ENCODE data around the gene DLEC1. TPM values are rescaled to one million over a fixed set of nuclear protein-coding genes. Genes with fewer than 3 reads are reported as not detected.
"Not testable (repeated sequence)": the region's sequence is repeated elsewhere in the genome, so short reads cannot be mapped to it uniquely, and the experiment has no call there.

The DLEC1 gene
- polyA plus RNA-seq, 4 donors: 0.19 to 1.5 (median 0.85) TPM

GRCh38 chr3:38046027-38046426 is 7.0 kb downstream of the DLEC1 start:
- H3K4me3 ChIP-seq (ENCODE audit: low read depth in 1 of 3, low read length in 3 of 3): no peak overlapping the region
- H3K27me3 ChIP-seq (ENCODE audit: control insufficient read depth in 3 of 3, insufficient read depth in 3 of 3, low read length in 3 of 3): no peaks in the 10 kb centered on the region
- H3K9me3 ChIP-seq (ENCODE audit: control insufficient read depth in 2 of 2, insufficient read depth in 1 of 2, low read depth in 1 of 2, low read length in 1 of 2): peaks cover 0 to 2% of the 10 kb centered on the region in 2 donors
- FAIRE-seq (no peak), DNase-seq (no peak)
- H3K4me1 ChIP-seq (ENCODE audit: control insufficient read depth in 3 of 3, insufficient read depth in 2 of 3, low read depth in 1 of 3, low read length in 2 of 3): no peaks in the 10 kb centered on the region
- H3K27ac ChIP-seq (ENCODE audit: low read depth in 1 of 3, low read length in 2 of 3): no peak overlapping the region
- no peaks in the 10 kb centered on the region for H3K36me3 ChIP-seq (ENCODE audit: control insufficient read depth in 3 of 3, insufficient read depth in 2 of 3, low read depth in 1 of 3, low read length in 3 of 3)
- 74 to 80% (median 78%) methylated on average over 4 of the region's 4 CpGs for WGBS, 3 donors

GRCh38 chr3:38046821-38047220 is 7.8 kb downstream of the DLEC1 start:
- FAIRE-seq (no peak), DNase-seq (no peak)
- Histone ChIP-seq H3K9me3 (ENCODE audit: control insufficient read depth in 2 of 2, insufficient read depth in 1 of 2, low read depth in 1 of 2, low read length in 1 of 2) (peaks cover 0 to 2% of the 10 kb centered on the region in 2 donors), H3K4me3 (ENCODE audit: low read depth in 1 of 3, low read length in 3 of 3) (no peak overlapping the region), H3K27me3 (ENCODE audit: control insufficient read depth in 3 of 3, insufficient read depth in 3 of 3, low read length in 3 of 3) (no peaks in the 10 kb centered on the region), H3K4me1 (ENCODE audit: control insufficient read depth in 3 of 3, insufficient read depth in 2 of 3, low read depth in 1 of 3, low read length in 2 of 3) (no peaks in the 10 kb centered on the region), H3K36me3 (ENCODE audit: control insufficient read depth in 3 of 3, insufficient read depth in 2 of 3, low read depth in 1 of 3, low read length in 3 of 3) (no peaks in the 10 kb centered on the region), H3K27ac (ENCODE audit: low read depth in 1 of 3, low read length in 2 of 3) (no peak overlapping the region)
- WGBS, 3 donors: 92 to 97% (median 93%) methylated on average over 2 of the region's 2 CpGs

DNA sequence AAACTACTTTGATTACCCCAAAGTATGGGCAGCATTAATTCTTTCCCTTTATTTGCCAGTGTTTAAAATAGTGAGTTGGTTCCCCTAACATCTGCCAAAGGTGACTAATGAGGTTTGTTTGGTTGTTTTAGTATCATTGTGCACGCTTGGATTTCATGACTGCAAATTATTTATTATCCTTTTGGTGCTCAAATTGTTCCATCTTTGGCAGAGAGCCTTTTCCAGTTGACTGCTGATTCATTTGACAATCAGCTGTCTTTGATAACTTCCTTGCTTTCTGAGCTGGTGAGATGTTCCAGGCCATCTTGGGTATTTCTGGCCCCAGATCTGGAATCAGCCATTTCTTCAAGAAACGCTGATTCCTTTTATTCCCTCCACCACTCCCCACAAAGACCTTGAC is 8.9 kb downstream of the DLEC1 start:
- DNase-seq (no peak), FAIRE-seq (no peak)
- Histone ChIP-seq H3K27ac (ENCODE audit: low read depth in 1 of 3, low read length in 2 of 3) (no peak overlapping the region), H3K4me3 (ENCODE audit: low read depth in 1 of 3, low read length in 3 of 3) (no peak overlapping the region), H3K4me1 (ENCODE audit: control insufficient read depth in 3 of 3, insufficient read depth in 2 of 3, low read depth in 1 of 3, low read length in 2 of 3) (no peaks in the 10 kb centered on the region), H3K9me3 (ENCODE audit: control insufficient read depth in 2 of 2, insufficient read depth in 1 of 2, low read depth in 1 of 2, low read length in 1 of 2) (peaks cover 0 to 2% of the 10 kb centered on the region in 2 donors), H3K27me3 (ENCODE audit: control insufficient read depth in 3 of 3, insufficient read depth in 3 of 3, low read length in 3 of 3) (no peaks in the 10 kb centered on the region), H3K36me3 (ENCODE audit: control insufficient read depth in 3 of 3, insufficient read depth in 2 of 3, low read depth in 1 of 3, low read length in 3 of 3) (no peaks in the 10 kb centered on the region)
- 65 to 73% (median 65%) methylated on average over 2 of the region's 2 CpGs for WGBS, 3 donors

- DNase-seq (no peak), FAIRE-seq (no peak)
- Histone ChIP-seq H3K27me3 (ENCODE audit: control insufficient read depth in 3 of 3, insufficient read depth in 3 of 3, low read length in 3 of 3) (no peaks in the 10 kb centered on the region), H3K4me3 (ENCODE audit: low read depth in 1 of 3, low read length in 3 of 3) (no peak overlapping the region), H3K36me3 (ENCODE audit: control insufficient read depth in 3 of 3, insufficient read depth in 2 of 3, low read depth in 1 of 3, low read length in 3 of 3) (no peaks in the 10 kb centered on the region), H3K4me1 (ENCODE audit: control insufficient read depth in 3 of 3, insufficient read depth in 2 of 3, low read depth in 1 of 3, low read length in 2 of 3) (no peaks in the 10 kb centered on the region), H3K27ac (ENCODE audit: low read depth in 1 of 3, low read length in 2 of 3) (no peak overlapping the region), H3K9me3 (ENCODE audit: control insufficient read depth in 2 of 2, insufficient read depth in 1 of 2, low read depth in 1 of 2, low read length in 1 of 2) (peaks cover 0 to 2% of the 10 kb centered on the region in 2 donors)
- 86 to 93% (median 91%) methylated on average over 4 of the region's 4 CpGs for WGBS, 3 donors
Observed at GRCh38 chr3:38049358-38050126, 10.5 kb downstream of the DLEC1 start.

GRCh38 chr3:38051131-38051530 is 12.1 kb downstream of the DLEC1 start:
- WGBS, 3 donors: 88 to 92% (median 92%) methylated on average over 13 of the region's 13 CpGs
- FAIRE-seq (no peak), DNase-seq (no peak)
- no peak overlapping the region for H3K4me3 ChIP-seq (ENCODE audit: low read depth in 1 of 3, low read length in 3 of 3)
- H3K36me3 ChIP-seq (ENCODE audit: control insufficient read depth in 3 of 3, insufficient read depth in 2 of 3, low read depth in 1 of 3, low read length in 3 of 3): no peaks in the 10 kb centered on the region
- H3K27ac ChIP-seq (ENCODE audit: low read depth in 1 of 3, low read length in 2 of 3): no peak overlapping the region
- no peaks in the 10 kb centered on the region for H3K27me3 ChIP-seq (ENCODE audit: control insufficient read depth in 3 of 3, insufficient read depth in 3 of 3, low read length in 3 of 3)
- H3K9me3 ChIP-seq (ENCODE audit: control insufficient read depth in 2 of 2, insufficient read depth in 1 of 2, low read depth in 1 of 2, low read length in 1 of 2): peaks cover 0 to 2% of the 10 kb centered on the region in 2 donors
- no peaks in the 10 kb centered on the region for H3K4me1 ChIP-seq (ENCODE audit: control insufficient read depth in 3 of 3, insufficient read depth in 2 of 3, low read depth in 1 of 3, low read length in 2 of 3)

- not testable (repeated sequence) for FAIRE-seq
Observed at GRCh38 chr3:38053286-38053685, 14.3 kb downstream of the DLEC1 start.

DNA sequence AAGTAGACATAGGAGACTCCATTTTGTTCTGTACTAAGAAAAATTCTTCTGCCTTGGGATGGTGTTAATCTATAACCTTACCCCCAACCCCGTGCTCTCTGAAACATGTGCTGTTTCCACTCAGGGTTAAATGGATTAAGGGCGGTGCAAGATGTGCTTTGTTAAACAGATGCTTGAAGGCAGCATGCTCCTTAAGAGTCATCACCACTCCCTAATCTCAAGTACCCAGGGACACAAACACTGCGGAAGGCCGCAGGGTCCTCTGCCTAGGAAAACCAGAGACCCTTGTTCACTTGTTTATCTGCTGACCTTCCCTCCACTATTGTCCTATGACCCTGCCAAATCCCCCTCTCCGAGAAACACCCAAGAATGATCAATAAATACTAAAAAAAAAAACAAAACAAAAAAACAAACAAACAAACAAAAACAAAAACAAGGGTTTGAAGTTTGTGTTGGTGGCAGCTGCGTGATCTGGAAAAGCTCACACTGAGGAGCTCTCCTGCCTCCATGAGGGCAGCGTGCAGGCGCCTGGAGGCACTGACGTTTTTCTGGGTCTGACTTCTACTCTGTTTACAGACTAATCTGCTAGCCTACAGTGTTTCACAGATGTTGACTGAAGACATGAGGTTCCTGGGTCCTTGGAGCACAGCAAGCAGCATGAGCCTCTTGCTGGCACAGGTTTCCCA is 14.9 kb downstream of the DLEC1 start:
- WGBS, 3 donors: 76 to 84% (median 76%) methylated on average over 6 to 7 of the region's 9 CpGs
- not testable (repeated sequence) for H3K27ac ChIP-seq (ENCODE audit: low read depth in 1 of 3, low read length in 2 of 3); DNase-seq; H3K4me1 ChIP-seq (ENCODE audit: control insufficient read depth in 3 of 3, insufficient read depth in 2 of 3, low read depth in 1 of 3, low read length in 2 of 3); H3K27me3 ChIP-seq (ENCODE audit: control insufficient read depth in 3 of 3, insufficient read depth in 3 of 3, low read length in 3 of 3); H3K4me3 ChIP-seq (ENCODE audit: low read depth in 1 of 3, low read length in 3 of 3); H3K9me3 ChIP-seq (ENCODE audit: control insufficient read depth in 2 of 2, insufficient read depth in 1 of 2, low read depth in 1 of 2, low read length in 1 of 2); FAIRE-seq; H3K36me3 ChIP-seq (ENCODE audit: control insufficient read depth in 3 of 3, insufficient read depth in 2 of 3, low read depth in 1 of 3, low read length in 3 of 3)

More at GRCh38 chr3:38053286-38053685, 14.3 kb downstream of the DLEC1 start:
- not testable (repeated sequence) for DNase-seq; H3K4me1 ChIP-seq (ENCODE audit: control insufficient read depth in 3 of 3, insufficient read depth in 2 of 3, low read depth in 1 of 3, low read length in 2 of 3); H3K9me3 ChIP-seq (ENCODE audit: control insufficient read depth in 2 of 2, insufficient read depth in 1 of 2, low read depth in 1 of 2, low read length in 1 of 2); H3K27ac ChIP-seq (ENCODE audit: low read depth in 1 of 3, low read length in 2 of 3); H3K4me3 ChIP-seq (ENCODE audit: low read depth in 1 of 3, low read length in 3 of 3); H3K27me3 ChIP-seq (ENCODE audit: control insufficient read depth in 3 of 3, insufficient read depth in 3 of 3, low read length in 3 of 3); H3K36me3 ChIP-seq (ENCODE audit: control insufficient read depth in 3 of 3, insufficient read depth in 2 of 3, low read depth in 1 of 3, low read length in 3 of 3)
- WGBS, 3 donors: 95 to 98% (median 95%) methylated on average over 5 to 22 of the region's 32 CpGs

DNA sequence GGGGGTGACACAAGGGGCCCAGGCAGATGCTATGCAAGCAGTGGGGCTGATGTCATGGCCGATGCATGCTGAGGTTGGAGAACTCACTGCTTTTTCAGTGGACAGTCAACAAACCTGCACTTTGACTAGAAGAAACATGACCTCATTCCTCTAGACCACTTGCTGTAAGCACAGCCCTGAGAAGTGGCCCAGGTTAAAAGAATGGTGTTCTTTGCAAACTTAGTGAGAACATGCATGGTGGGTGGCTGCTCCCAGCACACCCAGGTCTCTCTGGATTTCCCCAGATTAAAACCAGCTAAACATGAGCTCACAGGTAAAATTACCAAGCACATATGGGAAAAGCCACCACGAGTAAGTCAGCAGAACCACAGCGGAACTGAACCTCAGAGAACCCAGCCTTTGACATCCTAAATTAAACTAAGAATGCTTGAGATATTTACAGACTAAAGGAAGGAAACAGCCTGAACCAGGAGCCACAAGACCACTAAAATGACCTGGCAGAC is 15.5 kb downstream of the DLEC1 start:
- FAIRE-seq: no peak
- Histone ChIP-seq H3K27ac (ENCODE audit: low read depth in 1 of 3, low read length in 2 of 3) (no peak overlapping the region), H3K4me1 (ENCODE audit: control insufficient read depth in 3 of 3, insufficient read depth in 2 of 3, low read depth in 1 of 3, low read length in 2 of 3) (no peaks in the 10 kb centered on the region), H3K27me3 (ENCODE audit: control insufficient read depth in 3 of 3, insufficient read depth in 3 of 3, low read length in 3 of 3) (no peaks in the 10 kb centered on the region), H3K9me3 (ENCODE audit: control insufficient read depth in 2 of 2, insufficient read depth in 1 of 2, low read depth in 1 of 2, low read length in 1 of 2) (no peaks in the 10 kb centered on the region), H3K36me3 (ENCODE audit: control insufficient read depth in 3 of 3, insufficient read depth in 2 of 3, low read depth in 1 of 3, low read length in 3 of 3) (no peaks in the 10 kb centered on the region), H3K4me3 (ENCODE audit: low read depth in 1 of 3, low read length in 3 of 3) (no peak overlapping the region)
- no peak for DNase-seq
- WGBS, 3 donors: 50 to 85% (median 69%) methylated on average over 3 of the region's 3 CpGs
